SK-N-SH (cell line): ENCODE data around the gene SLCO3A1. TPM values are rescaled to one million over a fixed set of nuclear protein-coding genes. Genes with fewer than 3 reads are reported as not detected.

Experiments
- CTCF ChIA-PET: fragments of 300-600, 350-600 bp; formaldehyde crosslinking; extraction: SDS; loops from one replicate; lab custom pipeline; 2021; lab: Yijun Ruan, JAX
- POLR2A ChIA-PET: fragments of 350-600 bp; sonication (Branson Sonifier 250); formaldehyde crosslinking; extraction: SDS; loops from one replicate; lab custom pipeline; 2020; ENCODE audit warnings: antibody characterized with exemption, inconsistent platforms; lab: Yijun Ruan, JAX
- DNase-seq: peaks from one replicate; pipeline ENCODE4 v3.0.0; 2012
- H2AFZ ChIP-seq: fragments of 200-600 bp; sonication (generic); 2 replicates; pipeline ENCODE4 v1.8.1; 2016; ENCODE audit warnings: antibody characterized with exemption, mild to moderate bottlenecking, low read depth
- H3F3A ChIP-seq: fragments of 200-600 bp; sonication (generic); replicated peaks from 2 replicates; pipeline ENCODE3; 2016; ENCODE audit warnings: antibody characterized with exemption, mild to moderate bottlenecking; ENCODE audit not compliant: insufficient read depth
- H3K27ac ChIP-seq, 2 experiments: fragments of 200-500 bp in 1 of 2; fragments of 200-600 bp in 1 of 2; sonication (Bioruptor generic) in 1 of 2; sonication (generic), shearing (Covaris generic) in 1 of 2; 2 replicates each; pipeline versions ENCODE4 v1.5.1 to v1.6.1; 2014 to 2016; ENCODE audit warnings: low read depth in 2 of 2, inconsistent platforms in 1 of 2, low read length in 1 of 2, mild to moderate bottlenecking in 1 of 2, mixed read lengths in 1 of 2
- H3K27me3 ChIP-seq: fragments of 200-600 bp; sonication (generic), shearing (Covaris generic); 2 replicates; pipeline ENCODE4 v1.6.1; 2016; ENCODE audit warnings: mixed run types; ENCODE audit not compliant: insufficient read depth
- H3K36me3 ChIP-seq, 2 experiments: fragments of 200-500 bp in 1 of 2; fragments of 200-600 bp in 1 of 2; sonication (Bioruptor generic) in 1 of 2; sonication (generic) in 1 of 2; replicated peaks in 1 of 2; 2 replicates each; pipeline versions ENCODE3 to v1.5.1; 2014 to 2016; ENCODE audit warnings: low read length in 1 of 2, mild to moderate bottlenecking in 1 of 2; ENCODE audit not compliant: insufficient read depth in 2 of 2, control insufficient read depth in 1 of 2
- H3K4me1 ChIP-seq, 2 experiments: fragments of 200-500 bp in 1 of 2; fragments of 200-600 bp in 1 of 2; sonication (Bioruptor generic) in 1 of 2; sonication (generic), shearing (Covaris generic) in 1 of 2; 2 replicates each; pipeline versions ENCODE4 v1.5.1 to v1.6.1; 2014 to 2016; ENCODE audit warnings: low read depth in 1 of 2, low read length in 1 of 2, mixed run types in 1 of 2; ENCODE audit not compliant: insufficient read depth in 2 of 2, control insufficient read depth in 1 of 2
- H3K4me2 ChIP-seq: fragments of 200-600 bp; sonication (generic), shearing (Covaris generic); 2 replicates; pipeline ENCODE4 v1.6.1; 2017; ENCODE audit warnings: mixed run types
- H3K4me3 ChIP-seq, 2 experiments: fragments of 200-500 bp in 1 of 2; fragments of 200-600 bp in 1 of 2; sonication (Bioruptor generic) in 1 of 2; sonication (generic), shearing (Covaris generic) in 1 of 2; 2 replicates each; pipeline versions ENCODE4 v1.5.1 to v1.8.1; 2014 to 2016; ENCODE audit warnings: low read depth in 2 of 2, inconsistent platforms in 1 of 2, low read length in 1 of 2, mild to moderate bottlenecking in 1 of 2, mixed read lengths in 1 of 2, moderate library complexity in 1 of 2
- H3K79me2 ChIP-seq: fragments of 200-600 bp; sonication (generic); 2 replicates; pipeline ENCODE4 v1.8.1; 2017; ENCODE audit warnings: mild to moderate bottlenecking; ENCODE audit not compliant: insufficient read depth
- H3K9ac ChIP-seq: fragments of 200-600 bp; sonication (generic); 2 replicates; pipeline ENCODE4 v1.6.1; 2017; ENCODE audit warnings: mixed run types
- H3K9me2 ChIP-seq: fragments of 200-600 bp; sonication (generic); 2 replicates; pipeline ENCODE4 v1.6.1; 2017; ENCODE audit warnings: mixed run types
- H3K9me3 ChIP-seq: fragments of 200-600 bp; sonication (generic); 2 replicates; pipeline ENCODE4 v1.6.1; 2017; ENCODE audit warnings: mixed run types, mild to moderate bottlenecking, moderate library complexity
- H4K20me1 ChIP-seq: fragments of 200-600 bp; sonication (generic); 2 replicates; pipeline ENCODE4 v1.6.1; 2017; ENCODE audit warnings: mild to moderate bottlenecking, mixed run types; ENCODE audit not compliant: insufficient read depth
- CHD2 ChIP-seq: fragments of 150-350 bp; IDR thresholded peaks from 2 replicates; pipeline ENCODE4 v1.6.1; 2018; ENCODE audit warnings: low read length; ENCODE audit not compliant: partially characterized antibody
- CTCF ChIP-seq: fragments of 200-600 bp; sonication (generic); IDR thresholded peaks from 2 replicates; pipeline ENCODE4 v1.6.1; 2017; ENCODE audit warnings: antibody characterized with exemption, mild to moderate bottlenecking, moderate library complexity
- ELF1 ChIP-seq: IDR thresholded peaks from 2 replicates; pipeline ENCODE4 v1.4.0; 2012
- EP300 ChIP-seq, 2 experiments: IDR thresholded peaks; 2 replicates each; pipeline versions ENCODE4 v1.4.0 to v1.6.1; 2012; ENCODE audit warnings: borderline replicate concordance in 1 of 2, low read depth in 1 of 2, low read length in 1 of 2
- FOSL2 ChIP-seq: IDR thresholded peaks from 2 replicates; pipeline ENCODE4 v1.4.0; 2012; ENCODE audit warnings: low read depth, mild to moderate bottlenecking, moderate library complexity, borderline replicate concordance
- FOXJ3 ChIP-seq: sonication (generic); formaldehyde crosslinking; IDR thresholded peaks from 2 replicates; pipeline ENCODE4 v1.5.1; 2020; ENCODE audit warnings: mild to moderate bottlenecking, missing genetic modification reagents
- FOXM1 ChIP-seq: IDR thresholded peaks from 2 replicates; pipeline ENCODE4 v1.4.0; 2012; ENCODE audit warnings: low read depth, mild to moderate bottlenecking
- IRF3 ChIP-seq: fragments of 150-350 bp; IDR thresholded peaks from 2 replicates; pipeline ENCODE4 v1.6.1; 2016; ENCODE audit warnings: mild to moderate bottlenecking, low read depth, low read length
- JUND ChIP-seq: IDR thresholded peaks from 2 replicates; pipeline ENCODE4 v1.4.0; 2012
- MAX ChIP-seq: IDR thresholded peaks from 2 replicates; pipeline ENCODE4 v1.4.0; 2012; ENCODE audit warnings: low read depth
- MEF2A ChIP-seq: IDR thresholded peaks from 2 replicates; pipeline ENCODE4 v1.4.0; 2012; ENCODE audit warnings: low read depth, borderline replicate concordance
- MXI1 ChIP-seq: IDR thresholded peaks from 2 replicates; pipeline ENCODE4 v1.6.1; 2012; ENCODE audit warnings: mild to moderate bottlenecking, low read depth, low read length, improper control_type of control experiment
- NRF1 ChIP-seq: IDR thresholded peaks from 2 replicates; pipeline ENCODE4 v1.6.1; 2012; ENCODE audit warnings: low read depth, mild to moderate bottlenecking, low read length
- POLR2AphosphoS5 ChIP-seq: IDR thresholded peaks from 2 replicates; pipeline ENCODE4 v1.6.1; 2012; ENCODE audit warnings: low read depth, low read length
- RAD21 ChIP-seq: IDR thresholded peaks from 2 replicates; pipeline ENCODE4 v1.6.1; 2012; ENCODE audit warnings: mild to moderate bottlenecking, low read length
- RCOR1 ChIP-seq: fragments of 150-350 bp; IDR thresholded peaks from 2 replicates; pipeline ENCODE4 v1.6.1; 2017; ENCODE audit warnings: antibody characterized with exemption, low read length
- RFX5 ChIP-seq: IDR thresholded peaks from 2 replicates; pipeline ENCODE4 v1.6.1; 2012; ENCODE audit warnings: mild to moderate bottlenecking, improper control_type of control experiment, low read length
- SIN3A ChIP-seq: IDR thresholded peaks from 2 replicates; pipeline ENCODE4 v1.6.1; 2012; ENCODE audit warnings: low read depth, mild to moderate bottlenecking, low read length, moderate library complexity, borderline replicate concordance
- SMC3 ChIP-seq: IDR thresholded peaks from 2 replicates; pipeline ENCODE4 v1.6.1; 2012; ENCODE audit warnings: low read depth, low read length, improper control_type of control experiment
- TAF1 ChIP-seq: IDR thresholded peaks from 2 replicates; pipeline ENCODE4 v1.6.1; 2012; ENCODE audit warnings: low read depth, mild to moderate bottlenecking, low read length, moderate library complexity, borderline replicate concordance
- TCF12 ChIP-seq: IDR thresholded peaks from 2 replicates; pipeline ENCODE4 v1.4.0; 2012
- TEAD4 ChIP-seq: IDR thresholded peaks from 2 replicates; pipeline ENCODE4 v1.4.0; 2012; ENCODE audit warnings: mild to moderate bottlenecking, borderline replicate concordance; ENCODE audit not compliant: insufficient read depth
- USF1 ChIP-seq: IDR thresholded peaks from 2 replicates; pipeline ENCODE4 v1.4.0; 2012; ENCODE audit warnings: low read depth, borderline replicate concordance
- YY1 ChIP-seq: IDR thresholded peaks from 2 replicates; pipeline ENCODE4 v1.4.0; 2012; ENCODE audit warnings: low read depth, mild to moderate bottlenecking
- WGBS: methylation state at CpG from one replicate; pipeline ENCODE4 v1.1.6; 2017; ENCODE audit warnings: low lambda C conversion rate; 5-methylcytosine and 5-hydroxymethylcytosine counted together
- polyA plus RNA-seq, 3 experiments: library from polyadenylated mRNA; depleted of rRNA; stranded (reverse); fragments of >200 nt; gene quantifications; 2 replicates each; pipeline ENCODE4 v1.2.3, GENCODE V29; 2012

SLCO3A1 gene
- polyA plus RNA-seq, 1 of the 3 experiments (the other 2 are of a cell fraction) = 19.7 TPM

GRCh38 chr15:92076541-92076940 is 223.0 kb downstream of the SLCO3A1 start:
- Histone ChIP-seq H3K79me2 (no peaks in the 10 kb centered on the region), H3K4me3 (no peak overlapping the region), H3K4me1 (peaks cover 3 to 18% of the 10 kb centered on the region in 2 experiments; a peak in 2 of 4 replicates), H3K9ac (no peak overlapping the region), H3K9me3 (no peaks in the 10 kb centered on the region), H2AFZ (no peak overlapping the region), H3K27me3 (no peaks in the 10 kb centered on the region), H3K4me2 (no peak overlapping the region), H3K9me2 (no peaks in the 10 kb centered on the region), H4K20me1 (no peaks in the 10 kb centered on the region), H3K36me3 (no peaks in the 10 kb centered on the region), H3F3A (no peaks in the 10 kb centered on the region), H3K27ac (no peak overlapping the region)
- TF ChIP-seq POLR2AphosphoS5 = no peak
- DNase-seq = no peak
- POLR2A ChIA-PET = no interaction called here
- CTCF ChIA-PET = interaction anchor here (0.7 to 9.5 kb wide), 17 partner anchors 8 to 777 kb away, joined by 3 to 112 read pairs (median 10); partner anchors contain the start of gene SLCO3A1
- 90% methylated on average over 6 of the region's 8 CpGs for WGBS

GRCh38 chr15:92077353-92078085 is 224.0 kb downstream of the SLCO3A1 start:
- Histone ChIP-seq H3K4me1 (peaks cover 0 to 16% of the 10 kb centered on the region in 2 experiments; a peak in 2 of 4 replicates), H3K9ac (no peak overlapping the region), H3K9me2 (no peaks in the 10 kb centered on the region), H3K27ac (no peak overlapping the region), H3F3A (no peaks in the 10 kb centered on the region), H3K36me3 (no peaks in the 10 kb centered on the region), H4K20me1 (no peaks in the 10 kb centered on the region), H3K4me2 (no peak overlapping the region), H3K79me2 (no peaks in the 10 kb centered on the region), H2AFZ (no peak overlapping the region), H3K4me3 (no peak overlapping the region; a peak in 1 of 4 replicates), H3K27me3 (no peaks in the 10 kb centered on the region), H3K9me3 (no peaks in the 10 kb centered on the region)
- ChIA-PET CTCF (interaction anchor here (0.6 to 9.5 kb wide), 51 partner anchors 9 to 1122 kb away, joined by 3 to 112 read pairs (median 5); partner anchors contain the start of gene SLCO3A1), POLR2A (no interaction called here)
- DNase-seq = peak; percentile 74
- 58% methylated on average over 9 of the region's 13 CpGs for WGBS
- TF ChIP-seq FOXM1 (no peak), NRF1 (no peak), MEF2A (no peak), SIN3A (no peak), FOSL2 (no peak), RCOR1 (no peak), FOXJ3 (CRISPR knock-in tag) (no peak), JUND (no peak), ELF1 (no peak), SMC3 (peak; percentile 95), YY1 (peak; percentile 52; the same call in 1 of the 2 replicates), RFX5 (no peak), USF1 (no peak), MAX (peak; percentile 70; the same call in 1 of the 2 replicates), TEAD4 (no peak), EP300 (IDR thresholded peaks at IDR 0.05; ENCODE audit: borderline replicate concordance in 1 of 2, low read depth in 1 of 2, low read length in 1 of 2) (no peak), CHD2 (no peak), MXI1 (no peak), POLR2AphosphoS5 (no peak), IRF3 (no peak), RAD21 (peak; percentile 94), CTCF (peak; percentile 80), TAF1 (no peak), TCF12 (no peak)
